Neural cell (in vitro differentiated cells): ENCODE data around the gene RXFP4. TPM values are rescaled to one million over a fixed set of nuclear protein-coding genes. Genes with fewer than 3 reads are reported as not detected.

Experiments
- H2AFZ ChIP-seq: fragments of 200-600, 300-800 bp; sonication (generic), shearing (Covaris generic); 2 replicates; pipeline ENCODE4 v1.6.0; 2014; ENCODE audit warnings: low read depth, mild to moderate bottlenecking, antibody characterized with exemption, low read length, moderate library complexity
- H3F3A ChIP-seq: fragments of 200-600 bp; shearing (Covaris generic); 2 replicates; pipeline ENCODE4 v1.6.1; 2016; ENCODE audit warnings: mild to moderate bottlenecking, moderate library complexity, mixed read lengths, antibody characterized with exemption, low read length; ENCODE audit not compliant: insufficient read depth, poor library complexity, severe bottlenecking
- H3K27ac ChIP-seq: fragments of 200-600, 300-800 bp; sonication (generic), shearing (Covaris generic); 2 replicates; pipeline ENCODE4 v1.5.1; 2014; ENCODE audit warnings: mild to moderate bottlenecking, low read length, moderate library complexity
- H3K27me3 ChIP-seq: fragments of 300-800, 200-600 bp; sonication (generic), shearing (Covaris generic); 2 replicates; pipeline ENCODE4 v1.6.0; 2014; ENCODE audit warnings: mild to moderate bottlenecking, low read depth, low read length, moderate library complexity; ENCODE audit not compliant: insufficient read depth
- H3K36me3 ChIP-seq: fragments of 300-800, 200-600 bp; sonication (generic), shearing (Covaris generic); 2 replicates; pipeline ENCODE4 v1.5.1; 2014; ENCODE audit warnings: mild to moderate bottlenecking, antibody characterized with exemption, low read length, moderate library complexity; ENCODE audit not compliant: insufficient read depth
- H3K4me2 ChIP-seq: fragments of 300-800, 200-600 bp; sonication (generic), shearing (Covaris generic); 2 replicates; pipeline ENCODE4 v1.6.0; 2014; ENCODE audit warnings: mild to moderate bottlenecking, low read length
- H3K4me3 ChIP-seq: fragments of 300-800, 200-600 bp; sonication (generic), shearing (Covaris generic); 2 replicates; pipeline ENCODE4 v1.5.1; 2014; ENCODE audit warnings: mild to moderate bottlenecking, low read length, moderate library complexity
- H3K79me2 ChIP-seq: fragments of 200-600 bp; shearing (Covaris generic); replicated peaks from 2 replicates; pipeline ENCODE4 v1.6.0; 2014; ENCODE audit warnings: mild to moderate bottlenecking, low read length, moderate library complexity; ENCODE audit not compliant: insufficient read depth
- H3K9ac ChIP-seq: fragments of 300-800, 200-600 bp; sonication (generic), shearing (Covaris generic); 2 replicates; pipeline ENCODE4 v1.6.1; 2016; ENCODE audit warnings: mild to moderate bottlenecking, low read length, mixed read lengths
- H3K9me2 ChIP-seq: fragments of 200-600 bp; shearing (Covaris generic); 2 replicates; pipeline ENCODE4 v1.6.1; 2016; ENCODE audit warnings: mild to moderate bottlenecking, low read length, mixed read lengths; ENCODE audit not compliant: insufficient read depth
- H3K9me3 ChIP-seq: fragments of 200-600, 300-800 bp; sonication (generic), shearing (Covaris generic); 2 replicates; pipeline ENCODE4 v1.6.1; 2016; ENCODE audit warnings: mild to moderate bottlenecking, mixed run types, low read length, moderate library complexity, mixed read lengths
- H4K20me1 ChIP-seq: fragments of 200-600 bp; shearing (Covaris generic); 2 replicates; pipeline ENCODE4 v1.6.1; 2016; ENCODE audit warnings: mild to moderate bottlenecking, mixed run types; ENCODE audit not compliant: insufficient read depth
- CTCF ChIP-seq: fragments of 450-650 bp; IDR thresholded peaks from 2 replicates; pipeline ENCODE4 v1.5.1; 2014; ENCODE audit warnings: antibody characterized with exemption, mild to moderate bottlenecking, moderate library complexity; ENCODE audit not compliant: poor library complexity, severe bottlenecking
- EP300 ChIP-seq: fragments of 450-650 bp; conservative IDR thresholded peaks from 2 replicates; pipeline ENCODE4 v1.6.1; 2014; ENCODE audit warnings: antibody characterized with exemption, mild to moderate bottlenecking, moderate library complexity; ENCODE audit not compliant: poor library complexity, severe bottlenecking
- EZH2 ChIP-seq: fragments of 200-600, 300-800 bp; shearing (Covaris generic), sonication (generic); IDR thresholded peaks from 2 replicates; pipeline ENCODE4 v1.6.1; 2014; ENCODE audit warnings: antibody characterized with exemption, low read length, borderline replicate concordance, mild to moderate bottlenecking; ENCODE audit not compliant: insufficient read depth, poor library complexity, severe bottlenecking
- MXI1 ChIP-seq: fragments of 450-650 bp; conservative IDR thresholded peaks from 2 replicates; pipeline ENCODE4 v1.6.1; 2014; ENCODE audit warnings: antibody characterized with exemption, mild to moderate bottlenecking; ENCODE audit not compliant: poor library complexity, severe bottlenecking
- POLR2AphosphoS5 ChIP-seq: IDR thresholded peaks from 2 replicates; pipeline ENCODE4 v1.6.1; 2012
- RAD21 ChIP-seq: fragments of 450-650 bp; conservative IDR thresholded peaks from 2 replicates; pipeline ENCODE4 v1.6.1; 2014; ENCODE audit warnings: antibody characterized with exemption, mild to moderate bottlenecking, moderate library complexity
- REST ChIP-seq: IDR thresholded peaks from 2 replicates; pipeline ENCODE4 v1.6.1; 2012; ENCODE audit warnings: borderline replicate concordance
- SMC3 ChIP-seq: fragments of 450-650 bp; conservative IDR thresholded peaks from 2 replicates; pipeline ENCODE4 v1.6.1; 2014; ENCODE audit warnings: antibody characterized with exemption, mild to moderate bottlenecking, moderate library complexity; ENCODE audit not compliant: poor library complexity
- TAF1 ChIP-seq: IDR thresholded peaks from 2 replicates; pipeline ENCODE4 v1.6.1; 2012; ENCODE audit warnings: low read depth
- polyA plus RNA-seq: library from polyadenylated mRNA; depleted of rRNA; stranded (reverse); fragments of >200 nt; gene quantifications from 2 replicates; pipeline ENCODE4 v1.2.3, GENCODE V29; 2014
- small RNA-seq, 3 experiments: library from RNA; depleted of rRNA; stranded (forward); fragments of <200 nt; gene quantifications; one replicate each; pipeline ENCODE3, GENCODE V24; 2012

Gene RXFP4
- polyA plus RNA-seq, 1 donor from 2014 or later, result not detected

GRCh38 chr1:155989242-155990004, 48.0 kb downstream of the RXFP4 start:
- no peak overlapping the region for H3K4me2 ChIP-seq
- no peaks in the 10 kb centered on the region for H3K9me2 ChIP-seq
- no peaks in the 10 kb centered on the region for H3K9me3 ChIP-seq
- no peaks in the 10 kb centered on the region for H3K36me3 ChIP-seq
- H2AFZ ChIP-seq, result no peak overlapping the region
- H3K4me3 ChIP-seq, result no peak overlapping the region
- no peak overlapping the region for H3K27ac ChIP-seq
- no peaks in the 10 kb centered on the region for H4K20me1 ChIP-seq
- no peaks in the 10 kb centered on the region for H3K79me2 ChIP-seq
- H3K27me3 ChIP-seq, result no peaks in the 10 kb centered on the region
- H3K9ac ChIP-seq, result no peak overlapping the region
- no peaks in the 10 kb centered on the region for H3F3A ChIP-seq
- TF ChIP-seq SMC3 (peak; percentile 90), CTCF (peak; percentile 97), TAF1 (no peak), RAD21 (peak; percentile 95)

- Histone ChIP-seq H4K20me1 (no peaks in the 10 kb centered on the region), H3K27ac (no peak overlapping the region), H3K36me3 (no peaks in the 10 kb centered on the region), H3K9ac (no peak overlapping the region), H3K9me2 (no peaks in the 10 kb centered on the region), H3K27me3 (no peaks in the 10 kb centered on the region), H3K4me3 (no peak overlapping the region), H3K9me3 (no peaks in the 10 kb centered on the region), H3K4me2 (no peak overlapping the region), H2AFZ (no peak overlapping the region), H3K79me2 (no peaks in the 10 kb centered on the region), H3F3A (no peaks in the 10 kb centered on the region)
- TF ChIP-seq EP300 (no peak), POLR2AphosphoS5 (no peak), REST (no peak), SMC3 (no peak), EZH2 (no peak), MXI1 (no peak), CTCF (no peak), RAD21 (no peak), TAF1 (no peak)
These were observed 48.7 kb downstream of the RXFP4 start for GRCh38 chr1:155990005-155990739.

Small RNA genes lying within 50 kb of the gene (small RNA-seq; reads per million reads assigned to genes)
- gene MIR6738, result 0 to 2.0 (median 0.07) reads per million in 3 experiments
- 0 reads per million in 3 experiments for gene RF00015
- gene SCARNA4, result 0 reads per million in 3 experiments
- 95.5 to 209 (median 96.0) reads per million in 3 experiments for gene SNORA80E

Other genes with a start within 250 kb of the RXFP4 start
- 24.8 and 30.2 TPM in 2 replicates for gene GON4L, start 84.4 kb upstream of the RXFP4 start, polyA plus RNA-seq
- 122 and 127 TPM in 2 replicates for gene SYT11, start 82.1 kb upstream of the RXFP4 start, polyA plus RNA-seq
- gene RIT1, start 30.3 kb upstream of the RXFP4 start, polyA plus RNA-seq, result 78.1 and 83.5 TPM in 2 replicates
- 84.8 and 97.1 TPM in 2 replicates for gene KHDC4, start 7.2 kb upstream of the RXFP4 start, polyA plus RNA-seq
- 45.1 and 59.6 TPM in 2 replicates for gene ARHGEF2, start 36.9 kb downstream of the RXFP4 start, polyA plus RNA-seq
- gene SSR2, start 79.3 kb downstream of the RXFP4 start, polyA plus RNA-seq, result 440 and 473 TPM in 2 replicates
- gene UBQLN4, start 112.2 kb downstream of the RXFP4 start, polyA plus RNA-seq, result 34.9 and 39.3 TPM in 2 replicates
- 81.3 and 82.6 TPM in 2 replicates for gene LAMTOR2, start 113.1 kb downstream of the RXFP4 start, polyA plus RNA-seq
- 1.3 TPM in 1 of 2 replicates, not detected in the other for gene RAB25, start 119.5 kb downstream of the RXFP4 start, polyA plus RNA-seq
- gene MEX3A, start 140.8 kb downstream of the RXFP4 start, polyA plus RNA-seq, result 39.8 and 44.4 TPM in 2 replicates
- 90.7 and 103 TPM in 2 replicates for gene LMNA, start 173.1 kb downstream of the RXFP4 start, polyA plus RNA-seq
- gene SEMA4A, start 211.9 kb downstream of the RXFP4 start, polyA plus RNA-seq, result 17.1 and 38.4 TPM in 2 replicates